Stimulated activated CD4-positive, alpha-beta T cell treated with anti-CD3 and anti-CD28 coated beads, TNF-alpha, amount 100 ng/mL, for 1 hour (primary cell): ENCODE measurements around the gene TSEN54.
"Not testable (repeated sequence)": the region's sequence is repeated elsewhere in the genome, so short reads cannot be mapped to it uniquely, and the experiment has no call there.

Source experiments
- DNase-seq, 3 donors: peaks; one replicate each; pipeline ENCODE4 v3.0.0-alpha.2; 2020; ENCODE audit warnings: low read depth in 3 of 3, low spot score in 1 of 3

The TSEN54 gene

DNA sequence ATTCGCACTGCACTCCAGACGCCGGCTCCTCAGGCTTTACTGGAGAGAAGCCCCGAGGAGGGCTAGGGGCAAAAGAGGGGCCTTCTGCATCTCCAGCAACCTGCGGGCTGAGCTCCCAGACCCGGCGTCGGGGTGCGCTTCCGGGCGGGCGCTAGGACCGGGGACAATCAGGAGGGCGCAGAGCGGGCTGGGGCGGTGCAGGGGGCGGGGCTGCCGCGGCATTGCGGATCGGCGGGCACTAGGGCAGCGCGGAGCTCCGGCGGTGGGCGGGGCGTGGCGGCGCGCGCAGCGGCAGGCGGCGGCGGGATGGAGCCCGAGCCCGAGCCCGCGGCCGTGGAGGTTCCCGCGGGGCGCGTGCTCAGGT lies at the start of gene TSEN54:
TSEN54 (plus strand) TSS at position 274 of the 364 bp plus-strand sequence; CDS start at position 307, 33 bp downstream.
- peak; percentile 83 to 96 (median 88) for DNase-seq

DNA sequence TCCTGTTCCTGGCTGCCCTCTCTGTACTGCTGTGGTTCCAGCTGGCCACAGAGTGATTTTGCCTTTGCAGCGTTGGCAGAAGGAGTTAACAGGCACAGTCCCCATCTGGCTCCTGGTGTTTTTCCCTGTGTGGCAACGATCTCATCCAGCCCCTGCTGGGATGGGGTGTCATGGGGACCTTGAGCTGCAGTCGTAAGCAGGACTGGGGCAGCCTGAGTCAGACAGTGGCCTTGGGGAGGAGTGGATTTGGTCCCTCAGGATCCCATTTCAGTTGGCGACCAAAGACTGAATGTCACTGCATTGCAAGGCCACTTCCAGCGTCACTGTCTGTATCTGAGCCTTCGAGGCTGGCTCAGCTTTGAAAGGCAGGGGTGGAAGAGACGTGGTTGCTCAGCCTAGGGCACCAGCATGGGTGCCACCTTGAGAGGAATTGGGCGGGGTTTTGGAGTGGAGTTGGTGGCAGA lies 48.0 kb upstream of the TSEN54 start:
- DNase-seq, result no peak

DNA sequence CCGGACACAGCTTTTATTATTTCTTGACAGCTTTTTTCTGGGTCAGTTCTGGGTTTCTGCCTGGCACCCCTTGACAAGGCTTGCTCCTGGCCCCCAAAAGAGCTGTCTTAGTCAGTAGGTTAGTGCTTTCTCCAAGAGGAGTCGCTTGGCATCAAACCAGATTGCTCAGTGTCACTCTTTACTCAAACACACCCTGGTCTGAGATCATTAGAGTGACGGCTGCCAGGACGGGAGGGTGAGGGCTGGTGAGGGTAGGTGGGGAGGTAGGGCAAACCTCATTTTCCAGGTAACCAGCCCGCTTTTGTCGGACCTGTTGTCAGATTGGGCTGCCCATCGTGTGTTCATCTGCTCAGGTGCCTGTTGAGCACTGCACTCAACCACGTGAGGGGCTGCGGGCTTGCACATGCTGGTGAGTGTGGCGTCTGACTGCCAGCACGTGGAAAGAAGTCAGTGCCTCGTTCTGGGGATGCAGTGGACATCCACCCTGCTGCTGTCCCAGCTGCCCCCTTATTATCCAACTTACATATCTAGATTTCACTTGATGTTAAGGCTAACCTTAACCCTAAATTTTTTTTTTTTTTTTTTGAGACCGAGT lies 47.5 kb upstream of the TSEN54 start:
- DNase-seq, result no peak

GRCh38 chr17:75471207-75471606 lies 45.1 kb upstream of the TSEN54 start:
- DNase-seq, result no peak

GRCh38 chr17:75472119-75472518 lies 44.2 kb upstream of the TSEN54 start:
- no peak for DNase-seq

DNA sequence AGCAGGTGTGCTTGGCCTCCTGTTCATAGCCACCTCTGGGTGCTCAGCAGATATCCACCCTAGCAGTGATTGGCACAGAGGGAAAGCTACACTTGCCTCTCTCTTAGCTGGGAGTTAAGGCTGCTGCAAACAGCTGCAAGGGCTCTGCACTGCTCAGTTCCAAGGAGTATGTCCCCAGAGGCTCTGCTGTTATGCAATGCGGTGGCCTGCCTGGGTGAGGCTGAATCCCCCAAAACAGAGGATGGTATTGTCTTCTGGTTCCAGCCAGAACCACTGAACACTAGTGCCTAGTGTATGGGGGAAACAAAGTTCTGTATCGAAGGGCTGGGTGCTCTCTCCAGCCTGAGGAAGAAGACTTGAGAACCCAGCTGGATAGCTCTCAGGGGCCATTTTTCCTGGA lies 43.1 kb upstream of the TSEN54 start:
- DNase-seq, result no peak

- no peak for DNase-seq
These were observed 41.6 kb upstream of the TSEN54 start for GRCh38 chr17:75474736-75475135.

DNA sequence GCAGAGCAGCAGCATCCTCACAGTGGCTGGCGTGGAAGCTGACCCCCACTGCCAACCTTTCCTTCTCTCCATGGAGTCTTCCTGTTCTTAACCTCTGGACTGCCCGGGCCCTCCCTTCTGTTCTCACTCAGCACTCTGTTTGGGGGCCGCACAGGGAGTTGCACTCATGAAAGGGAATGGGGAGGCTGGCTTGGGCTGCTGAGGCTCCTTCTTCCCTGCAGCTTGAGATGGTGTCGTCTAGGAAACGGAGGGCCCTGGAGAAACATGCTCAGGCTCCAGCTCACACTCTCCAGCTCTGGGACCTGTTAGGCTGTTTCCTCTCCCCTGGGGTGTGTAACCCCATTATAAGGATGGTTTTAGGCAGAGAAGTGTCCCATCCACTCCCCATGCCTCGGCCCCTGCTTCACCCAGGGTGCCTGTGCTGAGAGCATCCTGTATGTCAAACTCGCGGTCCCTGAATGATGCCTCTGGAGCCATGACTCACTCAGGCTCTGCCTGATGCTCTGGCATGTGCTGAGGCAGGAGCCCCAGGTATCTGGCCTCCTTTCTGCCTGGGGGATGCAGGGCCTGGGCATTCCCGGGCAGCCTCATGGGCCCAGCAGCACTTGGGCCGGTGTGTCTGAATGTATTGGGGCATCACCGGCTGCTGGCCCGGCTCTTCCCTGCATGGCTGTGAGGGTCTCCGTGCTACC lies 41.0 kb upstream of the TSEN54 start:
- DNase-seq, result no peak

DNA sequence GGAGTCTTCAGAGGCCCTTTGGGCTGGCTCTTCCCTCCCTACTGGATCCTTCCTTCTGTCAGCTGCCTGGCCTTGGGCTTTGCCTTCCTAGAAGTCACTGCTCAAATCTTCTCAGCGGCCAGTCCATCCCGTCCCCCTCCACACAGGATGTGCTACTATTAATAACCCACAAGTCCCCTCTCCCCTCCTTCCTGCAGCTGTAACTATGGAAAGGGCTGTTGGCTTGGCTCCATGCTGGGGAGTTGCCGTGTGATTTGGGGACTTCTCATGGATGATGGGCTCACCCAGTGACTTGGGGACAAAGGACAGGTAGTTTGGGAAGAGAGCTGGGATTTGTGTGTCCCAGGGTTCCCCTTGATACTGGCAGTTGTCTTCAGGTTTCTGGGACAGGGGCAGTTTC lies 40.5 kb upstream of the TSEN54 start:
- DNase-seq, result no peak

DNA sequence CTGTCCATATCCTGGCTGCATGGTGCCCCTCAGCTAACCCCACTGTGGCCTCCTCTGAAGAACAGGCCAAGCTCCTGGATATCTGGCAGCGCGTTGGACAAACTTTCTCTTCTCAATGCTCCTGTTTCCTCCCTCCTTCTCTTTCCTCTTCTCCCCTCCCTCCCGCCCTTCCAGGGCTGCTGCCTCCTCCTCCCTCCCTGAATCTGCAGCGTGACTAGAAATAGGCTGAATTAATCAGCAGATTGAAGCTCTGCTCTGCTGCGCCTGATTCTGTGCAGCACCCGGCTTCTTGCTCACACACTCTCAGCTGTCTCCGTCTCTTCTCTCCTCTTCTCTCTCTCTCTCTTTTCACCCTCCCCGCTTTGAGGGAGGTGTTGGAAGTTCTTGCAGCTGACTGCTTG lies 40.1 kb upstream of the TSEN54 start:
- no peak for DNase-seq

- no peak for DNase-seq
These were observed 39.4 kb upstream of the TSEN54 start for GRCh38 chr17:75476752-75477489.

GRCh38 chr17:75477490-75477862 lies 38.9 kb upstream of the TSEN54 start:
- DNase-seq, result not testable (repeated sequence)

DNA sequence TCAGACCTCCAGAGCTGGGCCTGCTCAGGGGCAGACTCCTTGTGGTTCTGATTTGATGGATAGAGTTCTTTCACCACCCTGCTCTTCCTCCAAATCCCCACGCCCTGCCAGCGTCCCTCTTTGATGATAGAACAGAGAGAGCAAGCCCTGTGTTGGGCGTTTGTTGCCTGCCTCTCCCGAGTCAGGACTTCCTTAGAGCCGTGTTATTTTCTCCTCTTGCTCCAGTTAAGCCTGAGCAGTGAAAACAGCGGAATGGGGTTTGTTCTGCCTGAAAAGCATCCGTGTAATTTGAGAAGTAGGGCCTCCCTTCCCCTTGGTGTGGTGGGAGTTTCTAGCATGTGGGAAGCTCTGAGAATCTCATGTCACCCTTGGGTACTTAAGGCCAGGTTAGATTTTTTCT lies 37.8 kb upstream of the TSEN54 start:
- DNase-seq, result no peak

DNA sequence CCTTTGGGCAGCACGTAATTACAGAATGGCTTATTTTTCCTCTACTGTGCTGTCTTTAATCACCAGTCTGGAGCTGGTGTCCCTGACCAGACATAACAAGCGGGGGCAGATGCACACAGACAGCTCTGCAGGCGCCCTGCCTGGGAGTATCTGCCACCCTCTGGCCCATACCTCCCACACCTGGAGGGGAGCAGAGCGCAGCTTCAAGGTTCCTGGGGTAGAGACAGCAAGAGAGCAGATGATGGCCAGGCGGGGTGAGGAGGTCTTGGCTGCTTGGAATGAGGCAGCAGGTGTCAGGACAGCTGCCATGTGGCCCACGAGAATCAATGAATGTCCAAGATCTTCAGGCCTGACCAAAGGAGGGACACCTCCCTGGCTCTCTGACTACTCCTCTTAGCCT lies 36.0 kb upstream of the TSEN54 start:
- no peak for DNase-seq

DNA sequence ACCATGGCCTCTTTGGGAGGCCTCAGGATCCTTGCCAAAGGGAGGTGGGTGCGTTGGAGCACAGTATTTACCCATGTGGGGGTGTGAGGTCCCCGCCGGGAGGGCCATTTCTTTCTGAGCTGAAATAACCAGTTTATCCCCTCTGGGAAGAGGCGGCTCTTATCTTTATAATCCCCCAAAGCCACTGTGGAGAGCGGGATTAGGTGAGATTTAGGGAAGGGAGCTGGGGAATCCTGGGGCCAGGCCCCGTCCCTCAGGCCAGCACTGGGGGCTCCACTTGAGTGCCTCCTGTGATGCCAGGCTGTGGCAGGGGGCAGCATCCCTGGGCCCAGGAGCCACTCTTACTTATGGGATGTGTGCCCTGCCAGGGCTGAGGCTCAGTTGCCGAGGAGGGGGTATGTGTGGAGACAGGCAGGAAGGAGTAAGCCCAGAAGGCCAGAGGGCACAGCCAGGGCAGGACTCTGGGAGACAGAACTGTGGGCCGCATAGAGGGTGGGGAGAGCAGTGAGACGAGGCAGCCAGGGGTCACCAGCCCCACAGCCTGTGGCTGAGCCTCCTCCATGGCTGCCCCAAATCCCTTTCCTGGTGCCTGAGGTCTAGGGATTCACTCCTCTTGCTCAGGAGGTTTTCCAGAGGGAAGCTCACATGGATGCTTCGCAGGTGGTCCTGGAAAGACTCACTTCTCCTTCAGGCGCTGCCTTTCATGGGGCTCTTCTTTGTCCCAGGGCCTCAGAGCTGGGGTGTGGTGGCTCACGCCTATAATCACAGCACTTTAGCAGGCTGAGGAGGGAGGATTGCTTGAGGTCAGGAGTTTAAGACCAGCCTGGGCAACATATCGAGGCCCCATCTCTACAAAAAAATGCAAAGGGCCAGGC lies 34.9 kb upstream of the TSEN54 start:
- DNase-seq, result no peak

DNA sequence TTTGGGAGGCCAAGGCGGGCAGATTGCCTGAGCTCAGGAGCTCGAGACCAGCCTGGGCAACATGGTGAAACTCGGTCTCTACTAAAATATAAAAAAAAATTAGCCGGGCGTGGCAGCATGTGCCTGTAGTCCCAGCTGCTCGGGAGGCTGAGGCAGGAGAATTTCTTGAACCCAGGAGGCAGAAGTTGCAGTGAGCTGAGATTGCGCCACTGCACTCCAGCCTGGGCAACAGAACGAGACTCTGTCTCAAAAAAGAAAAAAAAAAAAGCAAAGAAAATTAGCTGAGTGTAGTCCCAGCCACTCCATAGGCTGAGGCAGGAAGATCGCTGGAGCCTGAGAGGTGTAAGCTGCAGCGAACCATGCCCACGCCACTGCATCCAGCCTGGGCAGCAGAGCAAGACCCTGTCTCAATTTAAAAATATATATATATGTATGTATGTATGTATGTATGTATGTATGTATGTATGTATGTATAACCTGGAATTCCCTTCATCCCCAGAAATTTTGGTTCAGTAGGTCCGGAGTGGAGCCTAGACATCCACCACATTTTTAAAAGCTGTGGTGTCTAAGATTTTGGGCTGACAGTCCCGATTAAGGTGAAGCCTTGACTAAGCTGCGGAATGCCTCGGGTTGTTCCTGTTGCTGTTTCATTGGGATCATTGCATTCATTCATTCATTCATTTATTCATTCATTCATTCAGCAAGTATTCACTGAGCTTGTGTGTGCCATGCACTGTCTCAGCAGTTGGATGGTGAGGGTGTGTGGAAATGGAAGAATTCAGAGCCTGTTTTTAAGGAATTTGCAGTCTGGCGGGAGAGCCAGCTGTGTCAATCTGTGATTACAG lies 34.0 kb upstream of the TSEN54 start:
- no peak for DNase-seq

- DNase-seq, result no peak
These were observed 30.6 kb upstream of the TSEN54 start for GRCh38 chr17:75485688-75486087.

DNA sequence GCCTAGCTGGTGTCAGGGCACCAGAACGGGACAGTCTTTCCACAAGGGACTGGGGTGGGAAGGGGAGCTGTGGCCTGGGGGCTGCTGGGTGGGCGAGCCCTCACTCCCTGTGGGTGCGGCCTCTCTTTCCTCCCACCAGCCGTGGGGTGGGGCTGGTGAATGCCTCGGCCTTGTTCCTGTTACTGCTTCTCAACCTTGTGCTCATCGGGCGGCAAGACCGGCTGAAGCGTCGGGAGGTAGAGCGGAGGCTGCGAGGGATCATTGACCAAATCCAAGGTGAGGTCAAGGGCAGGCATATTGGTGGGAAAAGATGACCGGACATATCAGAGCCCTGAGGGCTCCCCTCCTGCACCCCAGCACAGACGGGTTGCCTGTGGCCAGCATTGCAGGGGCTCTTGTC lies 30.2 kb upstream of the TSEN54 start:
- DNase-seq, result no peak

GRCh38 chr17:75486951-75487350 lies 29.4 kb upstream of the TSEN54 start:
- DNase-seq, result no peak

DNA sequence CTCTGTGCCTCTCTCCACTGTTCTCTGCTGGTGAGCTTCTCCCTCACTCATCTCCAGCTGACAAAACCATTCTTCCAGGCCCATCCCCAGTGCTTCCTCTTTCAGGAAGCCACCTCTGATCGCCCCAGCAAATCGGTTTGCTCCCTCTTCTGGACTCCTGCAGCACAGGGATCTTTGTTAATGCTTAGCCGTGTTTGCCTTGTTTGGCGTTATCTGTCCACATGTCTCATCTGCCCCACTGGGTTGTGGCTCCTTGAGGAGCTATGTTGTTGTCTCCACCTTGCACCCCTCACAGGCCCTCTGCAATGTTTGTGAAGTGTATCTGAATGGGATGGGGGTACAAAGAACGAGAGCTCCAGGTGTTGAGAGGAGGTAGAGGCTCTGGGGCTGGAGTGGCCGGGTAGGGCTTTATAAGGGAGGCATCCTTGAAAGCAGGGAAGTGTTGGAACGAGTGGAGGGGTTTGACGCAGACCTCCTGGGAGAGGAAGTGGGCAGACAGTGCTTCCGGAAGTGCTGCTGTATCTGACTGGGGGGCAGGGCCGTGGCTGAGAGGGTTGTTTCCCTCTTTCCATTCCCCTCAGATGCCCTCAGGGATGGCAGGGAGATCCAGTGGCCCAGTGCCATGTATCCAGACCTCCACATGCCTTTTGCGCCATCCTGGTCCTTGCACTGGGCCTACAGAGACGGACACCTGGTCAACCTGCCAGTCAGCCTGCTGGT lies 28.8 kb upstream of the TSEN54 start:
- peak in 1 of 3 donors; percentile 10 for DNase-seq
